Liver (tissue), 9 donors: Measurements from ENCODE around the gene KLHDC3. TPM values are rescaled to one million over a fixed set of nuclear protein-coding genes. Genes with fewer than 3 reads are reported as not detected.

Experiments used
- DNase-seq: peaks from one replicate; pipeline ENCODE4 v3.0.0-alpha.2; 2017; ENCODE audit warnings: low spot score
- H3K27ac ChIP-seq, 2 donors: one replicate each; pipeline ENCODE4 v1.7.0; 2013; ENCODE audit warnings: inconsistent platforms in 2 of 2, low read length in 2 of 2, control low read depth in 1 of 2, low read depth in 1 of 2, mild to moderate bottlenecking in 1 of 2
- H3K27me3 ChIP-seq, 4 donors: one replicate each; pipeline versions ENCODE4 v1.6.1 to v1.7.0; 2013; ENCODE audit warnings: low read length in 3 of 4, inconsistent platforms in 1 of 4, mild to moderate bottlenecking in 1 of 4, moderate library complexity in 1 of 4; ENCODE audit not compliant: control insufficient read depth in 4 of 4, insufficient read depth in 4 of 4
- H3K36me3 ChIP-seq, 4 donors: one replicate each; pipeline versions ENCODE4 v1.6.1 to v1.7.0; 2013; ENCODE audit warnings: low read length in 3 of 4, mild to moderate bottlenecking in 3 of 4, low read depth in 1 of 4, moderate library complexity in 1 of 4; ENCODE audit not compliant: control insufficient read depth in 4 of 4, insufficient read depth in 3 of 4
- H3K4me1 ChIP-seq, 4 donors: one replicate each; pipeline versions ENCODE4 v1.6.1 to v1.7.0; 2013; ENCODE audit warnings: low read length in 3 of 4, mild to moderate bottlenecking in 3 of 4, moderate library complexity in 1 of 4; ENCODE audit not compliant: control insufficient read depth in 4 of 4, insufficient read depth in 4 of 4
- H3K4me3 ChIP-seq, 3 donors: one replicate each; pipeline versions ENCODE4 v1.6.1 to v1.7.0; 2013; ENCODE audit warnings: low read length in 3 of 3, control low read depth in 1 of 3, low read depth in 1 of 3, mild to moderate bottlenecking in 1 of 3
- H3K9ac ChIP-seq, 2 donors: one replicate each; pipeline ENCODE4 v1.7.0; 2013; ENCODE audit warnings: low read length in 2 of 2, mild to moderate bottlenecking in 2 of 2, moderate library complexity in 2 of 2, control low read depth in 1 of 2, low read depth in 1 of 2
- H3K9me3 ChIP-seq, 4 donors: one replicate each; pipeline versions ENCODE4 v1.6.1 to v1.7.0; 2013; ENCODE audit warnings: low read length in 3 of 4; ENCODE audit not compliant: control insufficient read depth in 4 of 4
- EGR1 ChIP-seq, 2 donors: IDR thresholded peaks; 2 replicates each; pipeline ENCODE4 v1.6.1; 2016 to 2018; ENCODE audit warnings: antibody characterized with exemption in 2 of 2, low read depth in 2 of 2
- FOXA1 ChIP-seq: IDR thresholded peaks from 2 replicates; pipeline ENCODE4 v1.6.1; 2016; ENCODE audit warnings: antibody characterized with exemption
- FOXA2 ChIP-seq: IDR thresholded peaks from 2 replicates; pipeline ENCODE4 v1.6.1; 2016; ENCODE audit warnings: antibody characterized with exemption
- GABPA ChIP-seq, 2 donors: IDR thresholded peaks in 1 of 2; conservative IDR thresholded peaks in 1 of 2; 2 replicates each; pipeline ENCODE4 v1.6.1; 2016; ENCODE audit warnings: antibody characterized with exemption in 2 of 2, mild to moderate bottlenecking in 1 of 2, moderate library complexity in 1 of 2
- HNF4A ChIP-seq, 2 donors: conservative IDR thresholded peaks; 2 replicates each; pipeline ENCODE4 v1.6.1; 2016; ENCODE audit warnings: antibody characterized with exemption in 2 of 2, mild to moderate bottlenecking in 2 of 2
- HNF4G ChIP-seq: IDR thresholded peaks from 2 replicates; pipeline ENCODE4 v1.6.1; 2016; ENCODE audit warnings: antibody characterized with exemption
- JUND ChIP-seq, 2 donors: IDR thresholded peaks; 2 replicates each; pipeline ENCODE4 v1.6.1; 2016; ENCODE audit warnings: antibody characterized with exemption in 2 of 2
- NR2F2 ChIP-seq: IDR thresholded peaks from 2 replicates; pipeline ENCODE4 v1.6.1; 2016; ENCODE audit warnings: antibody characterized with exemption
- RAD21 ChIP-seq, 2 donors: IDR thresholded peaks; 2 replicates each; pipeline ENCODE4 v1.6.1; 2016; ENCODE audit warnings: antibody characterized with exemption in 2 of 2, mild to moderate bottlenecking in 2 of 2
- REST ChIP-seq: IDR thresholded peaks from 2 replicates; pipeline ENCODE4 v1.6.1; 2016; ENCODE audit warnings: antibody characterized with exemption, mild to moderate bottlenecking
- RXRA ChIP-seq, 2 donors: IDR thresholded peaks; 2 replicates each; pipeline ENCODE4 v1.6.1; 2017 to 2018; ENCODE audit warnings: antibody characterized with exemption in 2 of 2, mild to moderate bottlenecking in 1 of 2
- SP1 ChIP-seq: IDR thresholded peaks from 2 replicates; pipeline ENCODE4 v1.6.1; 2018; ENCODE audit warnings: antibody characterized with exemption, mild to moderate bottlenecking
- TAF1 ChIP-seq: conservative IDR thresholded peaks from 2 replicates; pipeline ENCODE4 v1.6.1; 2016; ENCODE audit warnings: antibody characterized with exemption, mild to moderate bottlenecking
- YY1 ChIP-seq: IDR thresholded peaks from 2 replicates; pipeline ENCODE4 v1.6.1; 2016; ENCODE audit warnings: antibody characterized with exemption, mild to moderate bottlenecking
- WGBS: extraction: QIAGEN DNeasy Blood & Tissue Kit; methylation state at CpG from one replicate; pipeline ENCODE4 v1.1.7; 2013; 5-methylcytosine and 5-hydroxymethylcytosine counted together
- polyA plus RNA-seq, 2 donors: library from polyadenylated mRNA; stranded (reverse) in 1 of 2; unstranded in 1 of 2; fragments of 200-250 nt in 1 of 2; fragments of >200 nt in 1 of 2; fragmentation: Nextera tagmentation in 1 of 2; extraction: Ambion mirVana in 1 of 2; gene quantifications; one replicate each; pipeline versions ENCODE4 v1.2.1 to v1.2.3, GENCODE V29; 2013 to 2015
- total RNA-seq, 2 donors: library from RNA; depleted of rRNA; stranded (reverse); fragments of >200 nt; gene quantifications; one replicate each; pipeline ENCODE4 v1.2.3, GENCODE V29; 2014
- TF ChIP-seq, protein P1 (sequence below): IDR thresholded peaks from 2 replicates; pipeline ENCODE4 v1.6.1; 2016; ENCODE audit warnings: antibody characterized with exemption
- TF ChIP-seq, protein P2 (sequence below): fragments of 150-350 bp; IDR thresholded peaks from 2 replicates; pipeline ENCODE4 v1.5.1; 2017; ENCODE audit warnings: improper control_type of control experiment, low read depth, low read length; ENCODE audit not compliant: missing input control
- TF ChIP-seq, protein P3 (sequence below): IDR thresholded peaks from 2 replicates; pipeline ENCODE4 v1.6.1; 2016; ENCODE audit warnings: antibody characterized with exemption
- TF ChIP-seq, protein P4 (sequence below): IDR thresholded peaks from 2 replicates; pipeline ENCODE4 v1.6.1; 2016; ENCODE audit warnings: antibody characterized with exemption
- donor health status: healthy.
- donor health status: healthy.
- donor health status: healthy.
- donor health status: healthy.
- donor health status: healthy.

KLHDC3 gene
- total and polyA plus RNA-seq, 4 donors, result 30.9 to 66.5 (median 50.6) TPM

GRCh38 chr6:43059168-43060033 is 45.4 kb downstream of the KLHDC3 start, which contains the start of the genes KLC4 and MRPL2:
Gene KLC4 (plus strand): TSS chr6:43059631. CDS start chr6:43061336, 1,705 bp downstream.
Gene MRPL2 (minus strand): TSS chr6:43059434. CDS start chr6:43059381, 53 bp downstream.
- Histone ChIP-seq H3K4me1 (peaks cover 0 to 43% (median 33%) of the 10 kb centered on the region in 4 donors), H3K9ac (peak within 1 kb of the TSS; percentile 91 to 92), H3K36me3 (peaks cover 2 to 21% (median 12%) of the 10 kb centered on the region in 4 donors), H3K27me3 (no peaks in the 10 kb centered on the region), H3K4me3 (peak within 1 kb of the TSS; percentile 91 to 97 (median 92)), H3K27ac (peak within 1 kb of the TSS; percentile 83 to 89), H3K9me3 (no peaks in the 10 kb centered on the region)
- under 1% methylated on average over 64 of the region's 64 CpGs for WGBS
- TF ChIP-seq JUND (IDR thresholded peaks at IDR 0.05), result peak in 1 of 2 donors; percentile 11
- TF ChIP-seq RAD21 (IDR thresholded peaks at IDR 0.05), result peak in 1 of 2 donors; percentile 12
- TF ChIP-seq SP1, result peak; percentile 75
- TF ChIP-seq, protein P1, sequence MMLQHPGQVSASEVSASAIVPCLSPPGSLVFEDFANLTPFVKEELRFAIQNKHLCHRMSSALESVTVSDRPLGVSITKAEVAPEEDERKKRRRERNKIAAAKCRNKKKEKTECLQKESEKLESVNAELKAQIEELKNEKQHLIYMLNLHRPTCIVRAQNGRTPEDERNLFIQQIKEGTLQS, result no peak
- TF ChIP-seq, protein P2, sequence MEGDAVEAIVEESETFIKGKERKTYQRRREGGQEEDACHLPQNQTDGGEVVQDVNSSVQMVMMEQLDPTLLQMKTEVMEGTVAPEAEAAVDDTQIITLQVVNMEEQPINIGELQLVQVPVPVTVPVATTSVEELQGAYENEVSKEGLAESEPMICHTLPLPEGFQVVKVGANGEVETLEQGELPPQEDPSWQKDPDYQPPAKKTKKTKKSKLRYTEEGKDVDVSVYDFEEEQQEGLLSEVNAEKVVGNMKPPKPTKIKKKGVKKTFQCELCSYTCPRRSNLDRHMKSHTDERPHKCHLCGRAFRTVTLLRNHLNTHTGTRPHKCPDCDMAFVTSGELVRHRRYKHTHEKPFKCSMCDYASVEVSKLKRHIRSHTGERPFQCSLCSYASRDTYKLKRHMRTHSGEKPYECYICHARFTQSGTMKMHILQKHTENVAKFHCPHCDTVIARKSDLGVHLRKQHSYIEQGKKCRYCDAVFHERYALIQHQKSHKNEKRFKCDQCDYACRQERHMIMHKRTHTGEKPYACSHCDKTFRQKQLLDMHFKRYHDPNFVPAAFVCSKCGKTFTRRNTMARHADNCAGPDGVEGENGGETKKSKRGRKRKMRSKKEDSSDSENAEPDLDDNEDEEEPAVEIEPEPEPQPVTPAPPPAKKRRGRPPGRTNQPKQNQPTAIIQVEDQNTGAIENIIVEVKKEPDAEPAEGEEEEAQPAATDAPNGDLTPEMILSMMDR, result no peak
- TF ChIP-seq, protein P3, sequence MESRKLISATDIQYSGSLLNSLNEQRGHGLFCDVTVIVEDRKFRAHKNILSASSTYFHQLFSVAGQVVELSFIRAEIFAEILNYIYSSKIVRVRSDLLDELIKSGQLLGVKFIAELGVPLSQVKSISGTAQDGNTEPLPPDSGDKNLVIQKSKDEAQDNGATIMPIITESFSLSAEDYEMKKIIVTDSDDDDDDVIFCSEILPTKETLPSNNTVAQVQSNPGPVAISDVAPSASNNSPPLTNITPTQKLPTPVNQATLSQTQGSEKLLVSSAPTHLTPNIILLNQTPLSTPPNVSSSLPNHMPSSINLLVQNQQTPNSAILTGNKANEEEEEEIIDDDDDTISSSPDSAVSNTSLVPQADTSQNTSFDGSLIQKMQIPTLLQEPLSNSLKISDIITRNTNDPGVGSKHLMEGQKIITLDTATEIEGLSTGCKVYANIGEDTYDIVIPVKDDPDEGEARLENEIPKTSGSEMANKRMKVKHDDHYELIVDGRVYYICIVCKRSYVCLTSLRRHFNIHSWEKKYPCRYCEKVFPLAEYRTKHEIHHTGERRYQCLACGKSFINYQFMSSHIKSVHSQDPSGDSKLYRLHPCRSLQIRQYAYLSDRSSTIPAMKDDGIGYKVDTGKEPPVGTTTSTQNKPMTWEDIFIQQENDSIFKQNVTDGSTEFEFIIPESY, result peak; percentile 81
- TF ChIP-seq YY1, result peak; percentile 99
- TF ChIP-seq FOXA2, result no peak
- TF ChIP-seq REST, result peak; percentile 19
- no peak for TF ChIP-seq FOXA1
- TF ChIP-seq HNF4G, result peak; percentile 64
- TF ChIP-seq, protein P4, sequence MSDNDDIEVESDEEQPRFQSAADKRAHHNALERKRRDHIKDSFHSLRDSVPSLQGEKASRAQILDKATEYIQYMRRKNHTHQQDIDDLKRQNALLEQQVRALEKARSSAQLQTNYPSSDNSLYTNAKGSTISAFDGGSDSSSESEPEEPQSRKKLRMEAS, result peak; percentile 90
- no peak for TF ChIP-seq TAF1
- TF ChIP-seq HNF4A (conservative IDR thresholded peaks at IDR 0.05), result peak; percentile 88 to 89
- peak; percentile 35 to 53 for TF ChIP-seq RXRA (IDR thresholded peaks at IDR 0.05)
- TF ChIP-seq EGR1 (IDR thresholded peaks at IDR 0.05; ENCODE audit: low read depth in 2 of 2), result peak; percentile 77 to 80
- peak in 1 of 2 donors; percentile 75 for TF ChIP-seq GABPA (IDR thresholded peaks at IDR 0.05 in 1 of 2, conservative IDR thresholded peaks at IDR 0.05 in 1 of 2)
- TF ChIP-seq NR2F2, result peak; percentile 66
- peak; percentile 100 for DNase-seq
